Astrocyte (in vitro differentiated cells and primary cell): Measurements from ENCODE around the gene SYT7. TPM values are rescaled to one million over a fixed set of nuclear protein-coding genes. Genes with fewer than 3 reads are reported as not detected.

Experiments used
- DNase-seq: peaks from one replicate; pipeline ENCODE4 v3.0.0-alpha.2; 2010; ENCODE audit warnings: low read depth
- FAIRE-seq: peaks from 2 replicates; lab custom pipeline; 2011; peaks lifted over from hg19 to GRCh38; lab: Jason Lieb, UNC
- H2AFZ ChIP-seq: 2 replicates; pipeline ENCODE4 v1.6.0; 2012; ENCODE audit warnings: low read depth, low read length, inconsistent platforms
- H3K27ac ChIP-seq: 2 replicates; pipeline ENCODE4 v1.5.1; 2011; ENCODE audit warnings: low read depth, low read length, inconsistent platforms
- H3K27me3 ChIP-seq: 2 replicates; pipeline ENCODE4 v1.6.0; 2011; ENCODE audit warnings: low read length, inconsistent platforms; ENCODE audit not compliant: insufficient read depth
- H3K36me3 ChIP-seq: 2 replicates; pipeline ENCODE4 v1.5.1; 2011; ENCODE audit warnings: low read length, inconsistent platforms; ENCODE audit not compliant: insufficient read depth
- H3K4me1 ChIP-seq: 2 replicates; pipeline ENCODE4 v1.5.1; 2011; ENCODE audit warnings: low read length, inconsistent platforms; ENCODE audit not compliant: insufficient read depth
- H3K4me2 ChIP-seq: 2 replicates; pipeline ENCODE4 v1.6.0; 2012; ENCODE audit warnings: low read length, inconsistent platforms
- H3K4me3 ChIP-seq: 2 replicates; pipeline ENCODE4 v1.5.1; 2011; ENCODE audit warnings: low read depth, mild to moderate bottlenecking, low read length, inconsistent platforms; ENCODE audit not compliant: insufficient read depth
- H3K79me2 ChIP-seq: 2 replicates; pipeline ENCODE4 v1.6.0; 2012; ENCODE audit warnings: mild to moderate bottlenecking, low read length, inconsistent platforms; ENCODE audit not compliant: insufficient read depth
- H3K9ac ChIP-seq: 2 replicates; pipeline ENCODE4 v1.6.0; 2012; ENCODE audit warnings: mild to moderate bottlenecking, low read length, inconsistent platforms
- H3K9me3 ChIP-seq: 2 replicates; pipeline ENCODE4 v1.5.1; 2012; ENCODE audit warnings: low read depth, mild to moderate bottlenecking, low read length, inconsistent platforms; ENCODE audit not compliant: insufficient read depth
- H4K20me1 ChIP-seq: 2 replicates; pipeline ENCODE4 v1.6.0; 2012; ENCODE audit warnings: low read length, inconsistent platforms; ENCODE audit not compliant: insufficient read depth
- H3K27ac Mint-ChIP-seq: one replicate; pipeline ENCODE4 v1.8.0; 2021; ENCODE audit warnings: mild to moderate bottlenecking, mixed read lengths; ENCODE audit not compliant: unreplicated experiment
- H3K27me3 Mint-ChIP-seq: one replicate; pipeline ENCODE4 v1.8.0; 2021; ENCODE audit warnings: low read depth, mixed read lengths; ENCODE audit not compliant: unreplicated experiment
- H3K36me3 Mint-ChIP-seq: one replicate; pipeline ENCODE4 v1.8.0; 2021; ENCODE audit warnings: low read depth, mixed read lengths; ENCODE audit not compliant: unreplicated experiment
- H3K4me1 Mint-ChIP-seq: one replicate; pipeline ENCODE4 v1.8.0; 2021; ENCODE audit warnings: low read depth, mixed read lengths; ENCODE audit not compliant: unreplicated experiment
- H3K4me3 Mint-ChIP-seq: one replicate; pipeline ENCODE4 v1.8.0; 2021; ENCODE audit warnings: mild to moderate bottlenecking, moderate library complexity, mixed read lengths; ENCODE audit not compliant: unreplicated experiment
- H3K9me3 Mint-ChIP-seq: one replicate; pipeline ENCODE4 v1.8.0; 2021; ENCODE audit warnings: mild to moderate bottlenecking, mixed read lengths; ENCODE audit not compliant: unreplicated experiment
- EZH2 ChIP-seq: IDR thresholded peaks from 2 replicates; pipeline ENCODE4 v1.6.1; 2012; ENCODE audit warnings: mild to moderate bottlenecking, low read length, inconsistent platforms; ENCODE audit not compliant: insufficient read depth
- total RNA-seq: library from RNA; stranded (reverse); gene quantifications from 2 replicates; pipeline ENCODE4 v1.2.1, GENCODE V29; 2021
- TF ChIP-seq, protein P1 (sequence below): IDR thresholded peaks from 2 replicates; pipeline ENCODE4 v1.5.1; 2011; ENCODE audit warnings: low read depth, mild to moderate bottlenecking, inconsistent platforms, low read length, moderate library complexity; ENCODE audit not compliant: insufficient read depth

The SYT7 gene
- total RNA-seq, 1 donor from 2014 or later = 3.7 TPM

DNA sequence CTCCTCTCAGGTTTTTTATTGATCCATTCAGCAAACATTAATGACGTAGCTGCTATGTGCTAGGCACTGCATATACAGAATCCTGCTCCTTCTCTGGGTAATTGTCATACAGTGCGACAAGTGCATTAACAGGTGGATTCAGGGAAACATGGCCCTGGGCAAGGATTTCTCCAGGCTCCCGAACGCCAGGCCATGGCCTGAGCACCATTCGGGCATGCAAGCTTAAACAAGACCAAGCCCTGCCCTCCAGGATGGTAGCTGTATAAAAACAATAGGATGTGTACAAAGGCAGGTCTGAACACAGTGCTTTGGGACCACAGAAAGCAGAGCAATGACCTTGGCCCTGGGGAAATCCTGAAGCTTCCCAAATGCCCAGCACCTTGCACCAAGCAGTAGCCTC lies 9.1 kb upstream of the SYT7 start:
- H3K9me3 Mint-ChIP-seq = peaks cover 3% of the 10 kb centered on the region
- Histone ChIP-seq H3K27ac (no peak overlapping the region), H2AFZ (no peak overlapping the region), H3K9ac (no peak overlapping the region), H3K9me3 (no peaks in the 10 kb centered on the region), H3K4me1 (peaks cover 11% of the 10 kb centered on the region), H3K4me3 (no peak overlapping the region), H4K20me1 (no peaks in the 10 kb centered on the region), H3K79me2 (no peaks in the 10 kb centered on the region), H3K27me3 (peaks cover 36% of the 10 kb centered on the region), H3K4me2 (no peak overlapping the region), H3K36me3 (no peaks in the 10 kb centered on the region)
- no peak for FAIRE-seq
- DNase-seq = no peak
- peaks cover 54% of the 10 kb centered on the region for H3K27me3 Mint-ChIP-seq
- no peak for TF ChIP-seq EZH2
- TF ChIP-seq, protein P1, sequence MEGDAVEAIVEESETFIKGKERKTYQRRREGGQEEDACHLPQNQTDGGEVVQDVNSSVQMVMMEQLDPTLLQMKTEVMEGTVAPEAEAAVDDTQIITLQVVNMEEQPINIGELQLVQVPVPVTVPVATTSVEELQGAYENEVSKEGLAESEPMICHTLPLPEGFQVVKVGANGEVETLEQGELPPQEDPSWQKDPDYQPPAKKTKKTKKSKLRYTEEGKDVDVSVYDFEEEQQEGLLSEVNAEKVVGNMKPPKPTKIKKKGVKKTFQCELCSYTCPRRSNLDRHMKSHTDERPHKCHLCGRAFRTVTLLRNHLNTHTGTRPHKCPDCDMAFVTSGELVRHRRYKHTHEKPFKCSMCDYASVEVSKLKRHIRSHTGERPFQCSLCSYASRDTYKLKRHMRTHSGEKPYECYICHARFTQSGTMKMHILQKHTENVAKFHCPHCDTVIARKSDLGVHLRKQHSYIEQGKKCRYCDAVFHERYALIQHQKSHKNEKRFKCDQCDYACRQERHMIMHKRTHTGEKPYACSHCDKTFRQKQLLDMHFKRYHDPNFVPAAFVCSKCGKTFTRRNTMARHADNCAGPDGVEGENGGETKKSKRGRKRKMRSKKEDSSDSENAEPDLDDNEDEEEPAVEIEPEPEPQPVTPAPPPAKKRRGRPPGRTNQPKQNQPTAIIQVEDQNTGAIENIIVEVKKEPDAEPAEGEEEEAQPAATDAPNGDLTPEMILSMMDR = no peak
- no peak overlapping the region for H3K27ac Mint-ChIP-seq
- peaks cover 21% of the 10 kb centered on the region for H3K4me1 Mint-ChIP-seq
- no peak overlapping the region for H3K4me3 Mint-ChIP-seq
- H3K36me3 Mint-ChIP-seq = peaks cover 2% of the 10 kb centered on the region

DNA sequence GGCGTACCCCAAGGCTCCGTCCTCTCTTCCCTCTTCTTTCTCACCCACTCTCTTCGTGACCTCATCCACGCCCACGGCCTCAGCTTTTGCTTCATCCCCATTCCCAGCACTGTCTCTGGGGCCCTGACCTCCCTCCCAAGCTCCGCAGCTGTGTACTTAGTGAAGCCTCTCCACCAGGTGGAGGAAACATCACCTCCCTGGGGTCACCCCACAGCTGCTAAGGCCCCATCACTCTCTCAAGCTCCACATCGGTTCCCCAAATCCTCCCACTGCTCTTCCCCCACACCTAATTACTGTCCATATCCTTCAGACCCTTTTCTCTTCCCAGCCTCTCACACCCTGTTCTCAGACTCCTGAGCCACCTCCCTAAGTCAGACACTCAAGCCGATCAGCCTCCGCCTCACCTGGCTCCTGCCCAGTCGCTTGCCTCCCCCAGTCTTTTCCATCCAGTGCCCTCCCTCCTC lies 7.9 kb upstream of the SYT7 start:
- peak overlapping the region; percentile 81 for H3K4me2 ChIP-seq
- FAIRE-seq = no peak

More for the DNA sequence above, 7.9 kb upstream of the SYT7 start:
- Histone ChIP-seq H2AFZ (no peak overlapping the region), H3K27ac (no peak overlapping the region), H3K9ac (no peak overlapping the region), H3K36me3 (no peaks in the 10 kb centered on the region), H3K4me1 (peaks cover 6% of the 10 kb centered on the region), H4K20me1 (no peaks in the 10 kb centered on the region), H3K27me3 (peaks cover 32% of the 10 kb centered on the region), H3K4me3 (no peak overlapping the region), H3K9me3 (no peaks in the 10 kb centered on the region), H3K79me2 (no peaks in the 10 kb centered on the region)
- no peak for DNase-seq
- H3K9me3 Mint-ChIP-seq = no peaks in the 10 kb centered on the region
- no peak for TF ChIP-seq EZH2
- TF ChIP-seq, protein P1 = no peak
- peak overlapping the region; percentile 41 for H3K4me3 Mint-ChIP-seq
- H3K27me3 Mint-ChIP-seq = peaks cover 58% of the 10 kb centered on the region
- H3K4me1 Mint-ChIP-seq = peaks cover 17% of the 10 kb centered on the region
- peak overlapping the region; percentile 21 for H3K27ac Mint-ChIP-seq
- peaks cover 2% of the 10 kb centered on the region for H3K36me3 Mint-ChIP-seq
